Adrenal gland (tissue), 5 donors: ENCODE data around the gene NPAS4.

Experiments
- POLR2A ChIP-seq, 2 donors: fragments of 450-650 bp; IDR thresholded peaks; one replicate each; pipeline ENCODE4 v1.6.1; 2017; ENCODE audit warnings: antibody characterized with exemption in 2 of 2, mild to moderate bottlenecking in 2 of 2, moderate library complexity in 1 of 2
- TF ChIP-seq, protein P1 (sequence below), 6 experiments: fragments of 450-650 bp in 4 of 6; fragments of 200-600 bp in 2 of 6; sonication (generic) in 1 of 6; IDR thresholded peaks; 1 replicate in 5 of 6; 2 replicates in 1 of 6; pipeline versions ENCODE4 v1.5.1 to v1.8.0; 2016 to 2021; ENCODE audit warnings: antibody characterized with exemption in 6 of 6, mild to moderate bottlenecking in 2 of 6, moderate library complexity in 1 of 6
- donor health status: DM: no; HTN: no; CAD: no.

DNA sequence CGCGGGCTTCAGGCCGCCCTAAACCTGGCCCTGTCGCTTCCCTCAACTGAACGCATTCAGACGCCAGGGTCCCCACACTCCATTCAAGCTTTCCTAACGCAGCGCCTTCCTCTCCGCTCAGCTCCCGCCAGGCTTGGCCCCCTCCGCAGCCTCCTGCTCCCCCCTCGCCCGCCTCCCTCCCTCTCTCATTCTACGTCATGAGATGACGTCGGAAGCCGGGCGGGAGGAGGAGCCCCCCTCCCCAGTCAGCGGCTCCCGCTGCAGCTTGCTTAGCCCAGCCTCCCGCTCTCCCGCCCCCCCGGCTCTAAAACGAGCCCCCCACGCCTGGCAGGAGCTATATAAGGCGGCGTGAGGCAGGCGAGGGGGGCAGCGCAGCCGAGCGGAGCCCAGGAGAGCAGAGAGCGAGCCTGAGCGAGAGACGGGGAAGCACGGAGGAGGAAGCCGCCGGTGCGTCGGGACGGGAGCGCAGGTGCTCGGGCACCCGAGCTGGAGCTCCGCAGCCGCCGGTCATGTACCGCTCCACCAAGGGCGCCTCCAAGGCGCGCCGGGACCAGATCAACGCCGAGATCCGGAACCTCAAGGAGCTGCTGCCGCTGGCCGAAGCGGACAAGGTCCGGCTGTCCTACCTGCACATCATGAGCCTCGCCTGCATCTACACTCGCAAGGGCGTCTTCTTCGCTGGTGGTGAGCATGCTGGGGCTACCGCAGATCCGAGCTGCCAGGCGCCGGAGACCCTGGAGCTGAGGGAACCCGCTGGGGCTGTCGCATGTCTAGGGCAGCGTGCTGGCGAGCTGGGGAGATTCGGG lies at the start of gene NPAS4:
- TF ChIP-seq, protein P1, sequence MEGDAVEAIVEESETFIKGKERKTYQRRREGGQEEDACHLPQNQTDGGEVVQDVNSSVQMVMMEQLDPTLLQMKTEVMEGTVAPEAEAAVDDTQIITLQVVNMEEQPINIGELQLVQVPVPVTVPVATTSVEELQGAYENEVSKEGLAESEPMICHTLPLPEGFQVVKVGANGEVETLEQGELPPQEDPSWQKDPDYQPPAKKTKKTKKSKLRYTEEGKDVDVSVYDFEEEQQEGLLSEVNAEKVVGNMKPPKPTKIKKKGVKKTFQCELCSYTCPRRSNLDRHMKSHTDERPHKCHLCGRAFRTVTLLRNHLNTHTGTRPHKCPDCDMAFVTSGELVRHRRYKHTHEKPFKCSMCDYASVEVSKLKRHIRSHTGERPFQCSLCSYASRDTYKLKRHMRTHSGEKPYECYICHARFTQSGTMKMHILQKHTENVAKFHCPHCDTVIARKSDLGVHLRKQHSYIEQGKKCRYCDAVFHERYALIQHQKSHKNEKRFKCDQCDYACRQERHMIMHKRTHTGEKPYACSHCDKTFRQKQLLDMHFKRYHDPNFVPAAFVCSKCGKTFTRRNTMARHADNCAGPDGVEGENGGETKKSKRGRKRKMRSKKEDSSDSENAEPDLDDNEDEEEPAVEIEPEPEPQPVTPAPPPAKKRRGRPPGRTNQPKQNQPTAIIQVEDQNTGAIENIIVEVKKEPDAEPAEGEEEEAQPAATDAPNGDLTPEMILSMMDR (IDR thresholded peaks at IDR 0.05): no peak
- no peak for TF ChIP-seq POLR2A (IDR thresholded peaks at IDR 0.05)
